ENCODE data around the gene RIMKLB. TPM values are rescaled to one million over a fixed set of nuclear protein-coding genes. Genes with fewer than 3 reads are reported as not detected.

The RIMKLB gene
- total and polyA plus RNA-seq, 7 donors, result 4.6 to 19.1 (median 8.1) TPM

- Histone ChIP-seq H3K4me3 (no peak overlapping the region), H3K27me3 (ENCODE audit: insufficient read depth in 3 of 3, low read length in 2 of 3) (peaks cover 0 to 4% (median 0%) of the 10 kb centered on the region in 3 donors), H3K9me3 (no peaks in the 10 kb centered on the region), H3K27ac (no peak overlapping the region), H3K4me1 (no peaks in the 10 kb centered on the region), H3K36me3 (ENCODE audit: insufficient read depth in 1 of 2, low read depth in 1 of 2) (no peaks in the 10 kb centered on the region)
- WGBS, 3 donors, result 74 to 80% (median 75%) methylated on average over 4 of the region's 4 CpGs
- DNase-seq, result no peak
- no peak for TF ChIP-seq CTCF (IDR thresholded peaks at IDR 0.05)
- intact Hi-C loops (cut with DNase I), result no loop called here
- no peak for ATAC-seq
Measured at GRCh38 chr12:8676651-8677050, 21.1 kb upstream of the RIMKLB start.

- Histone ChIP-seq H3K9me3 (no peaks in the 10 kb centered on the region), H3K27me3 (ENCODE audit: insufficient read depth in 3 of 3, low read length in 2 of 3) (peaks cover 0 to 4% (median 0%) of the 10 kb centered on the region in 3 donors), H3K4me3 (no peak overlapping the region), H3K27ac (no peak overlapping the region), H3K4me1 (no peaks in the 10 kb centered on the region), H3K36me3 (ENCODE audit: insufficient read depth in 1 of 2, low read depth in 1 of 2) (no peaks in the 10 kb centered on the region)
- TF ChIP-seq CTCF (IDR thresholded peaks at IDR 0.05), result no peak
- 84 to 90% (median 85%) methylated on average over 3 of the region's 3 CpGs for WGBS, 3 donors
- DNase-seq (no peak), ATAC-seq (no peak)
- intact Hi-C loops (cut with DNase I), result no loop called here
Measured at GRCh38 chr12:8677362-8677761, 20.4 kb upstream of the RIMKLB start.

DNA sequence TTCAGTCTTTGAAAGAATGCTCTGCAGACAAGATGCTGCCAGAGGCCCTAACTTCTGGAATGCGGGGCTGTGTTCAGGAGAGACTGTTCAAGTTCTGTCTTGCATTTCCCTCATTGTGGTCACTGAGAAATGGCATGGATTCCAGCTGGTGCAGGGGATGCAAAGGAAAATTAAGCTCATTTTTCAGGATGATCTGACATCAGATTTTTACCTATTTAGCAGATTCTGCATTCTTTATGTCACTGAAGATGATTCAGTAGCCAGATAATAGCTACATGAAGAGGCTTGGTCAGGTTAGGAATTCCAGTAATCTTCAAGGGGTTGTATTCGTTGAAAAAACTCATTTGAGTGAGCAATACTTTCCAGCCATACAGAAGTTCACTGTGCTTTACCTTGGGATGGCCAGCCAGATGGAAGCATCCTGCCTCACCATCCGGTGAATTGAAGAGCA lies 19.1 kb upstream of the RIMKLB start:
- no peak for TF ChIP-seq CTCF (IDR thresholded peaks at IDR 0.05)
- ATAC-seq (no peak), DNase-seq (no peak)
- Histone ChIP-seq H3K4me3 (no peak overlapping the region), H3K27me3 (ENCODE audit: insufficient read depth in 3 of 3, low read length in 2 of 3) (peaks cover 0 to 4% (median 0%) of the 10 kb centered on the region in 3 donors), H3K36me3 (ENCODE audit: insufficient read depth in 1 of 2, low read depth in 1 of 2) (no peaks in the 10 kb centered on the region), H3K4me1 (no peaks in the 10 kb centered on the region), H3K9me3 (no peaks in the 10 kb centered on the region), H3K27ac (no peak overlapping the region)
- intact Hi-C loops (cut with DNase I), result no loop called here
- 76 to 79% (median 77%) methylated on average over 3 of the region's 3 CpGs for WGBS, 3 donors

- DNase-seq (no peak), ATAC-seq (no peak)
- 72 to 80% (median 73%) methylated on average over 9 of the region's 9 CpGs for WGBS, 3 donors
- H3K36me3 ChIP-seq (ENCODE audit: insufficient read depth in 1 of 2, low read depth in 1 of 2), result no peaks in the 10 kb centered on the region
- no peaks in the 10 kb centered on the region for H3K4me1 ChIP-seq
- intact Hi-C loops (cut with DNase I), result loop anchor here (5.0 to 10.0 kb wide), 3 partner anchors 144 to 372 kb away; partner anchors contain the start of gene A2ML1 (in 1 of the 2)
- peaks cover 0 to 4% (median 0%) of the 10 kb centered on the region in 3 donors for H3K27me3 ChIP-seq (ENCODE audit: insufficient read depth in 3 of 3, low read length in 2 of 3)
- no peak overlapping the region for H3K4me3 ChIP-seq
- H3K9me3 ChIP-seq, result no peaks in the 10 kb centered on the region
- H3K27ac ChIP-seq, result no peak overlapping the region
- TF ChIP-seq CTCF (IDR thresholded peaks at IDR 0.05), result no peak
Measured at GRCh38 chr12:8680533-8680932, 17.3 kb upstream of the RIMKLB start.

Measured in psoas muscle (tissue), 8 donors.